Epithelial cell of esophagus (primary cell): Measurements from ENCODE around the gene ATRN.
"Not testable (repeated sequence)": the region's sequence is repeated elsewhere in the genome, so short reads cannot be mapped to it uniquely, and the experiment has no call there.

Experiments used
- DNase-seq: peaks from one replicate; pipeline ENCODE4 v3.0.0; 2010; ENCODE audit warnings: low read depth
- H3K4me3 ChIP-seq: 2 replicates; pipeline ENCODE4 v1.5.1; 2011; ENCODE audit warnings: mild to moderate bottlenecking, low read length, control low read depth
- TF ChIP-seq, protein P1 (sequence below): IDR thresholded peaks from 2 replicates; pipeline ENCODE4 v1.5.1; 2011; ENCODE audit warnings: low read depth, mild to moderate bottlenecking, low read length, control low read depth, inconsistent platforms; ENCODE audit not compliant: insufficient read depth; ENCODE audit errors: missing control alignments

The ATRN gene

GRCh38 chr20:3514012-3514642 is 43.3 kb downstream of the ATRN start:
- no peak overlapping the region for H3K4me3 ChIP-seq
- no peak for DNase-seq
- TF ChIP-seq, protein P1, sequence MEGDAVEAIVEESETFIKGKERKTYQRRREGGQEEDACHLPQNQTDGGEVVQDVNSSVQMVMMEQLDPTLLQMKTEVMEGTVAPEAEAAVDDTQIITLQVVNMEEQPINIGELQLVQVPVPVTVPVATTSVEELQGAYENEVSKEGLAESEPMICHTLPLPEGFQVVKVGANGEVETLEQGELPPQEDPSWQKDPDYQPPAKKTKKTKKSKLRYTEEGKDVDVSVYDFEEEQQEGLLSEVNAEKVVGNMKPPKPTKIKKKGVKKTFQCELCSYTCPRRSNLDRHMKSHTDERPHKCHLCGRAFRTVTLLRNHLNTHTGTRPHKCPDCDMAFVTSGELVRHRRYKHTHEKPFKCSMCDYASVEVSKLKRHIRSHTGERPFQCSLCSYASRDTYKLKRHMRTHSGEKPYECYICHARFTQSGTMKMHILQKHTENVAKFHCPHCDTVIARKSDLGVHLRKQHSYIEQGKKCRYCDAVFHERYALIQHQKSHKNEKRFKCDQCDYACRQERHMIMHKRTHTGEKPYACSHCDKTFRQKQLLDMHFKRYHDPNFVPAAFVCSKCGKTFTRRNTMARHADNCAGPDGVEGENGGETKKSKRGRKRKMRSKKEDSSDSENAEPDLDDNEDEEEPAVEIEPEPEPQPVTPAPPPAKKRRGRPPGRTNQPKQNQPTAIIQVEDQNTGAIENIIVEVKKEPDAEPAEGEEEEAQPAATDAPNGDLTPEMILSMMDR: no peak

- H3K4me3 ChIP-seq: no peak overlapping the region
- no peak for DNase-seq
- TF ChIP-seq, protein P1: no peak
Measured at GRCh38 chr20:3515379-3516170, 44.8 kb downstream of the ATRN start.

- H3K4me3 ChIP-seq: no peak overlapping the region
- TF ChIP-seq, protein P1: no peak
- no peak for DNase-seq
Measured at GRCh38 chr20:3521852-3522740, 51.3 kb downstream of the ATRN start.

DNA sequence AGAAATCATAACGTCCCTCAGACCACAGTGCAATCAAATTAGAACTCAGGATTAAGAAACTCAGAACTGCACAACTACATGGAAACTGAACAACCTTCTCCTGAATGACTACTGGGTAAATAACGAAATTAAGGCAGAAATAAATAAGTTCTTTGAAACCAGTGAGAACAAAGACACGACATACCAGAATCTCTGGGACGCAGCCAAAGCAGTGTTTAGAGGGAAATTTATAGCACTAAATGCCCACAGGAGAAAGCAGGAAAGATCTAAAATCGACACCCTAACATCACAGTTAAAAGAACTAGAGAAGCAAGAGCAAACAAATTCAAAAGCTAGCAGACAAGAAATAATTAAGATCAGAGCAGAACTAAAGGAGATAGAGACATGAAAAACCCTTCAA is 53.9 kb downstream of the ATRN start:
- H3K4me3 ChIP-seq, DNase-seq: not testable (repeated sequence)

- DNase-seq: no peak
- TF ChIP-seq, protein P1: no peak
- H3K4me3 ChIP-seq: no peak overlapping the region
Measured at GRCh38 chr20:3532089-3532615, 61.3 kb downstream of the ATRN start.

GRCh38 chr20:3537733-3538132 is 66.9 kb downstream of the ATRN start:
- DNase-seq, H3K4me3 ChIP-seq: not testable (repeated sequence)

DNA sequence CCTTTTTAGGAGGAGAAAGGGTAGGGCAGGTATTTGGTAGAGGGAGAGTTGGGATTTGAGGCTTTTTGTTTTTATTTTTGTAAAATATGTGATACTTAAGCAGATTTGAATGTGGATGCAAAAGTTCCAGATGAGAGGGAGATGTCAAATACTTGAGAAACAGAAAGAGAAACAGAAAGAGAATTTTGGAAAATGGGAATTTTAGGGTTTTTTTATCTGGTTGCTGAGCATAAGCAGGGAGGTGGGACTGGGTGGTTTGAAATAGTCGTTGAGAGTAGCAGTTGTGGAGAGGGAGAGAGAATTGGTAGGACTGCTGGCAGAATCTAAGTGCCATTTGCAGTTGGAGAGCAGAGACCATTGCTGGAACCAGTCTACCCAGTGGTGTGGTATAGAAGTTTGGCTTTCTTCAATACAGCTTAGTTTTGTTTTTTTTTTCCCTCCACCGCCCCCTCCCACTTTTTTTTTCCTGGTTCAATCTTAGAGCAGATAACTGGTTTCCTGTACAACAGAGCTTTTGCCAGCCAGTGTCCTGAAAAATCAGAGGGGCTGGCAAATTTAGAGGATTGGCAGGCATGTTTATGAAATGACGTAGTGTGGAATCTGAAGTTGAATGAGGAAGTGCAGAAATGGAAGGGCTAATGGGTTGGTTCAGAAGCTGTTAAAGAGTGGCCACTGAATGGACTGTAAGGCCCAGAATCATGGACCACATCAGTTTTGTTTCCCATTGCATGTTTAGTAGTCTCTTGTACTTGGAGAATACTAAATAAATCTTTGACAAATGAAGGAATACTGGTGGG is 68.7 kb downstream of the ATRN start:
- no peak for DNase-seq
- H3K4me3 ChIP-seq: no peak overlapping the region
- TF ChIP-seq, protein P1: no peak
